HepG2 (cell line): ENCODE results near the gene PHKB. TPM values are rescaled to one million over a fixed set of nuclear protein-coding genes. Genes with fewer than 3 reads are reported as not detected.

Source experiments
- ADNP ChIP-seq: sonication (generic); formaldehyde crosslinking; IDR thresholded peaks from 2 replicates; pipeline ENCODE4 v1.4.0; 2020; ENCODE audit warnings: missing genetic modification reagents
- ATF1 ChIP-seq: IDR thresholded peaks from 2 replicates; pipeline ENCODE4 v1.6.1; 2016; ENCODE audit warnings: mild to moderate bottlenecking, control low read depth
- ATF7-NPFF ChIP-seq: sonication (generic); formaldehyde crosslinking; IDR thresholded peaks from 2 replicates; pipeline ENCODE4 v1.8.1; 2023; ENCODE audit warnings: mild to moderate bottlenecking, low read depth, missing genetic modification reagents, moderate library complexity
- CBX2 ChIP-seq, 2 experiments: fragments of 200-600 bp in 1 of 2; sonication (generic); formaldehyde crosslinking in 1 of 2; IDR thresholded peaks; 2 replicates each; pipeline versions ENCODE4 v1.7.0 to v1.8.1; 2018 to 2022; ENCODE audit warnings: low read depth in 2 of 2, low read length in 1 of 2, mild to moderate bottlenecking in 1 of 2, missing genetic modification reagents in 1 of 2
- CEBPZ ChIP-seq: IDR thresholded peaks from 2 replicates; pipeline ENCODE4 v1.6.1; 2012; ENCODE audit warnings: low read length, improper control_type of control experiment
- HDAC1 ChIP-seq: sonication (generic); formaldehyde crosslinking; IDR thresholded peaks from 2 replicates; pipeline ENCODE4 v1.5.1; 2020; ENCODE audit warnings: mild to moderate bottlenecking, missing genetic modification reagents
- HOXA5 ChIP-seq: sonication (generic); formaldehyde crosslinking; IDR thresholded peaks from 2 replicates; pipeline ENCODE4 v1.4.0; 2020; ENCODE audit warnings: missing genetic modification reagents
- MIER2 ChIP-seq: IDR thresholded peaks from 2 replicates; pipeline ENCODE4 v1.6.1; 2016; ENCODE audit warnings: missing biosample characterization, missing genetic modification reagents
- NR2F2 ChIP-seq: IDR thresholded peaks from 2 replicates; pipeline ENCODE4 v1.6.1; 2012; ENCODE audit warnings: low read depth, inconsistent platforms, borderline replicate concordance
- RFX1 ChIP-seq: fragments of 450-650 bp; IDR thresholded peaks from 2 replicates; pipeline ENCODE4 v1.6.1; 2017
- RFX5 ChIP-seq: IDR thresholded peaks from 2 replicates; pipeline ENCODE4 v1.6.1; 2011; ENCODE audit warnings: low read depth, low read length, improper control_type of control experiment
- SAP130 ChIP-seq: IDR thresholded peaks from 2 replicates; pipeline ENCODE4 v1.6.1; 2016; ENCODE audit warnings: low read depth
- SIN3A ChIP-seq: IDR thresholded peaks from 2 replicates; pipeline ENCODE4 v1.6.1; 2011; ENCODE audit warnings: low read depth, mild to moderate bottlenecking, control low read depth, low read length, borderline replicate concordance
- SMAD1 ChIP-seq: sonication (generic); formaldehyde crosslinking; IDR thresholded peaks from 2 replicates; pipeline ENCODE4 v1.4.0; 2020; ENCODE audit warnings: missing genetic modification reagents, low read depth, mild to moderate bottlenecking, borderline replicate concordance
- ZBTB20 ChIP-seq: sonication (generic); formaldehyde crosslinking; IDR thresholded peaks from 2 replicates; pipeline ENCODE4 v1.8.1; 2023; ENCODE audit warnings: missing genetic modification reagents, low read depth, mild to moderate bottlenecking, borderline replicate concordance
- ZFP41 ChIP-seq: sonication (generic); formaldehyde crosslinking; IDR thresholded peaks from 2 replicates; pipeline ENCODE4 v1.4.0; 2020; ENCODE audit warnings: mild to moderate bottlenecking, missing genetic modification reagents, borderline replicate concordance
- ZKSCAN5 ChIP-seq: sonication (generic); formaldehyde crosslinking; IDR thresholded peaks from 2 replicates; pipeline ENCODE4 v1.5.1; 2020; ENCODE audit warnings: mild to moderate bottlenecking, missing genetic modification reagents
- ZNF160 ChIP-seq: sonication (generic); formaldehyde crosslinking; IDR thresholded peaks from 2 replicates; pipeline ENCODE4 v1.8.0; 2022; ENCODE audit warnings: mild to moderate bottlenecking, inconsistent platforms, missing genetic modification reagents
- ZNF251 ChIP-seq: sonication (generic); formaldehyde crosslinking; IDR thresholded peaks from 2 replicates; pipeline ENCODE4 v1.9.0; 2021; ENCODE audit warnings: mild to moderate bottlenecking, missing genetic modification reagents
- ZNF441 ChIP-seq: sonication (generic); formaldehyde crosslinking; IDR thresholded peaks from 2 replicates; pipeline ENCODE4 v1.7.0; 2021; ENCODE audit warnings: missing genetic modification reagents, borderline replicate concordance
- ZNF496 ChIP-seq: sonication (generic); formaldehyde crosslinking; IDR thresholded peaks from 2 replicates; pipeline ENCODE4 v1.8.1; 2023; ENCODE audit warnings: mild to moderate bottlenecking, moderate library complexity, missing genetic modification reagents; ENCODE audit not compliant: insufficient replicate concordance
- ZNF724P ChIP-seq: sonication (generic); formaldehyde crosslinking; IDR thresholded peaks from 2 replicates; pipeline ENCODE4 v1.8.0; 2022; ENCODE audit warnings: missing genetic modification reagents, borderline replicate concordance
- ZNF75D ChIP-seq: sonication (generic); formaldehyde crosslinking; IDR thresholded peaks from 2 replicates; pipeline ENCODE4 v1.8.1; 2023; ENCODE audit warnings: missing genetic modification reagents, mild to moderate bottlenecking, borderline replicate concordance
- ZSCAN30 ChIP-seq: sonication (generic); formaldehyde crosslinking; IDR thresholded peaks from 2 replicates; pipeline ENCODE4 v1.5.0; 2020; ENCODE audit warnings: mild to moderate bottlenecking, missing genetic modification reagents
- ZSCAN31 ChIP-seq: sonication (generic); formaldehyde crosslinking; IDR thresholded peaks from 2 replicates; pipeline ENCODE4 v1.5.0; 2020; ENCODE audit warnings: low read depth, mild to moderate bottlenecking, missing genetic modification reagents
- polyA plus RNA-seq, 8 experiments: library from polyadenylated mRNA; depleted of rRNA in 3 of 8; stranded (reverse) in 7 of 8; unstranded in 1 of 8; fragments of >200 nt; fragmentation: Illumina TruSeq in 4 of 8; extraction: Trizol in 4 of 8; gene quantifications; 2 replicates each; pipeline versions ENCODE4 v1.2.1 to v1.2.3, GENCODE V29; 2011 to 2016; ENCODE audit warnings: low read depth in 4 of 8, missing spikeins in 1 of 8, mixed read lengths in 1 of 8; ENCODE audit not compliant: insufficient read depth in 1 of 8
- total RNA-seq, 5 experiments: library from RNA; depleted of rRNA; stranded (reverse); fragments of >200 nt; fragmentation: Illumina TruSeq; extraction: Trizol; gene quantifications; 2 replicates each; pipeline ENCODE4 v1.2.3, GENCODE V29; 2016; ENCODE audit warnings: low read depth in 1 of 5
- TF ChIP-seq, protein P1 (sequence below): sonication (generic); formaldehyde crosslinking; IDR thresholded peaks from 2 replicates; pipeline ENCODE4 v1.5.0; 2020; ENCODE audit warnings: missing genetic modification reagents

Gene PHKB
- total and polyA plus RNA-seq, 2 of the 13 experiments (the other 11 are each of a cell fraction or from before 2014, with no cell fraction given) = 66.0 to 80.8 TPM

DNA sequence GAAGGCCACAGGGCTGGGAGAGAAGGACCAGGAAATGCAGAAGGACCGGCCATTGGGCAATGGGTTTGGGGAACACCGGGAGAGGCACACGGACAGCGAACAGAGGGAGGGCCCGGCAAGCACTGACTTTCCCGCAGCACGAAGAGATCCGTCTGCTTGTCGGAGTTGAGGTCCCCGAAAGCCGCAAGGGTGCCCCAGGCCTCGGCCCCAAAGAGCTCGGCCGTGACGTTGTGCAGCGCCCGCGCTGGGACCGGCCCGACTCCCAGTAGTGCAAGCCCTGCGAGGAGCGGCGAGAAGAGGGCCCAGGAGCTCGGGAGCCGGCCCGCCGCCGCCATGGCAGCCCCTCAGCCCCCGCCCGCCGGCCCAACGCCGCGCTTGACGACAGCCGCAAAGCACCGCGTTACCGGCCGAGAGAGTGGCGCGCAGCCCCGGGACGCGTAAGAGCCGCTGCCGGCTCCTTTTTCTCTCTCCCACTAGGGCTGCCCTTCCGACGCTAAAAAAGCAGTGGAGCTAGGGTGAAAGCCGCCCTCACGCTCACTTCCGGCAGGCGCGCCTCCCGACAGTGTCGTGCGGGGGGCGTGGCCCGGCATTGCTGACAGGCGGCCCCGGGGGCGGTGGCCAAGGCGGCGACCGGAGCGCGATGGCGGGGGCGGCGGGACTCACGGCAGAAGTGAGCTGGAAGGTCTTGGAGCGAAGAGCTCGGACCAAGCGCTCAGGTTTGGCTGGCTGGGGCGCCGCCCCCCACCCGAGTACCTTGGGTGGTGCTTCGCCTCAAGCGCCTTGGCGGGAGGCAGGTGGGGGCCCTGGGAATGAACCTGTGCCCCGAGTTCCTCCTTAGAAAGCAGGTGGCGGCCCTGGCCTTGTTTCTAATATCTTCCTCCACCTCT, at the start of gene PHKB, which contains the start of gene ITFG1 (continued):
- TF ChIP-seq RFX1 (peak; percentile 57; the same call in 1 of the 2 replicates), ATF1 (CRISPR knock-in tag) (no peak), ZFP41 (CRISPR knock-in tag) (no peak), ZSCAN30 (CRISPR knock-in tag) (peak; percentile 93; the same call in 1 of the 2 replicates), ZNF251 (CRISPR knock-in tag) (peak; percentile 26; the same call in 1 of the 2 replicates), SIN3A (peak; percentile 92; the same call in 1 of the 2 replicates), ZNF441 (CRISPR knock-in tag) (no peak), RFX5 (0 out of 2 replicates have a peak, but pooled peaks have one; percentile 10), ZNF160 (CRISPR knock-in tag) (peak; percentile 66; the same call in 1 of the 2 replicates), CEBPZ (no peak), SAP130 (CRISPR knock-in tag) (peak; percentile 95), ZKSCAN5 (CRISPR knock-in tag) (peak; percentile 41; the same call in 1 of the 2 replicates), SMAD1 (CRISPR knock-in tag) (peak; percentile 91; the same call in 1 of the 2 replicates), ZNF724P (0 out of 2 replicates have a peak, but pooled peaks have one; percentile 38), HOXA5 (CRISPR knock-in tag) (no peak; the same call in 1 of the 2 replicates), NR2F2 (peak; percentile 17; the same call in 1 of the 2 replicates), ZNF496 (CRISPR knock-in tag) (no peak), ATF7-NPFF (peak; percentile 65), ZBTB20 (peak; percentile 29; the same call in 1 of the 2 replicates), CBX2 (IDR thresholded peaks at IDR 0.05; ENCODE audit: low read depth, low read length) (no peak), CBX2 (CRISPR knock-in tag; IDR thresholded peaks at IDR 0.05; ENCODE audit: low read depth) (no peak), ZNF75D (CRISPR knock-in tag) (no peak), ADNP (CRISPR knock-in tag) (peak; percentile 12; the same call in 1 of the 2 replicates), MIER2 (CRISPR knock-in tag) (peak; percentile 30; the same call in 1 of the 2 replicates), HDAC1 (peak; percentile 95; the same call in 1 of the 2 replicates), ZSCAN31 (CRISPR knock-in tag) (peak; percentile 88; the same call in 1 of the 2 replicates)
- TF ChIP-seq, protein P1, sequence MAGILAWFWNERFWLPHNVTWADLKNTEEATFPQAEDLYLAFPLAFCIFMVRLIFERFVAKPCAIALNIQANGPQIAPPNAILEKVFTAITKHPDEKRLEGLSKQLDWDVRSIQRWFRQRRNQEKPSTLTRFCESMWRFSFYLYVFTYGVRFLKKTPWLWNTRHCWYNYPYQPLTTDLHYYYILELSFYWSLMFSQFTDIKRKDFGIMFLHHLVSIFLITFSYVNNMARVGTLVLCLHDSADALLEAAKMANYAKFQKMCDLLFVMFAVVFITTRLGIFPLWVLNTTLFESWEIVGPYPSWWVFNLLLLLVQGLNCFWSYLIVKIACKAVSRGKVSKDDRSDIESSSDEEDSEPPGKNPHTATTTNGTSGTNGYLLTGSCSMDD (CRISPR knock-in tag) = 0 out of 2 replicates have a peak, but pooled peaks have one; percentile 82
